PC-3 (cell line): ENCODE results near the gene CHD2. TPM values are rescaled to one million over a fixed set of nuclear protein-coding genes. Genes with fewer than 3 reads are reported as not detected.

Experiments used
- ATAC-seq: fragments of 200-7000 bp; cut with Tn5 transposase; 2 replicates; pipeline ENCODE4 v1.9.1; 2020; ENCODE audit warnings: mild to moderate bottlenecking, moderate library complexity
- BruUV-seq: library from RNA; stranded (reverse); fragments of 400-500 nt; replicated peaks from 2 replicates; lab custom pipeline; 2021; lab: Mats Ljungman, UMichigan
- CTCF ChIA-PET: fragments of 300-600 bp; sonication (Branson Sonifier 250); formaldehyde crosslinking; loops from one replicate; lab custom pipeline; 2022; ENCODE audit warnings: antibody characterized with exemption; lab: Charles Lee
- POLR2A ChIA-PET: fragments of 300-600 bp; sonication (Branson Sonifier 250); formaldehyde crosslinking; loops from one replicate; lab custom pipeline; 2022; ENCODE audit warnings: antibody characterized with exemption; ENCODE audit not compliant: unreplicated experiment; lab: Charles Lee
- DNase-seq: peaks from one replicate; pipeline ENCODE4 v3.0.0-alpha.2; 2015
- H2AFZ ChIP-seq: fragments of 300-600 bp; sonication (generic); 2 replicates; pipeline ENCODE4 v1.6.0; 2016; ENCODE audit warnings: antibody characterized with exemption, low read length
- H3F3A ChIP-seq: fragments of 300-600 bp; sonication (generic); one replicate; pipeline ENCODE4 v1.6.0; 2017; ENCODE audit warnings: antibody characterized with exemption, low read length, control low read depth, mild to moderate bottlenecking; ENCODE audit not compliant: unreplicated experiment
- H3K27ac ChIP-seq: fragments of 300-600 bp; sonication (generic); 2 replicates; pipeline ENCODE4 v1.5.1; 2016; ENCODE audit warnings: mild to moderate bottlenecking, low read length
- H3K27me3 ChIP-seq: fragments of 300-600 bp; sonication (generic); 2 replicates; pipeline ENCODE4 v1.6.1; 2016; ENCODE audit warnings: low read length, mixed read lengths
- H3K36me3 ChIP-seq: fragments of 300-600 bp; sonication (generic); 2 replicates; pipeline ENCODE4 v1.6.1; 2016; ENCODE audit warnings: low read depth, mixed run types, low read length, mixed read lengths
- H3K4me1 ChIP-seq: fragments of 300-600 bp; sonication (generic); 2 replicates; pipeline ENCODE4 v1.5.1; 2016; ENCODE audit warnings: low read length; ENCODE audit not compliant: insufficient read depth
- H3K4me2 ChIP-seq: fragments of 300-600 bp; sonication (generic); 2 replicates; pipeline ENCODE4 v1.6.0; 2016; ENCODE audit warnings: low read length
- H3K4me3 ChIP-seq: fragments of 300-600 bp; sonication (generic); 2 replicates; pipeline ENCODE4 v1.5.1; 2016; ENCODE audit warnings: mild to moderate bottlenecking, low read length, mixed read lengths
- H3K79me2 ChIP-seq: fragments of 300-600 bp; sonication (generic); 2 replicates; pipeline ENCODE4 v1.6.1; 2017; ENCODE audit warnings: low read length, mixed read lengths
- H3K9ac ChIP-seq: fragments of 300-600 bp; sonication (generic); 2 replicates; pipeline ENCODE4 v1.6.0; 2016; ENCODE audit warnings: mild to moderate bottlenecking, low read length
- H3K9me2 ChIP-seq: fragments of 300-600 bp; sonication (generic); replicated peaks from 2 replicates; pipeline ENCODE4 v1.6.1; 2016; ENCODE audit warnings: mixed run types, low read length, mixed read lengths
- H3K9me3 ChIP-seq: fragments of 300-600 bp; sonication (generic); 2 replicates; pipeline ENCODE4 v1.6.1; 2016; ENCODE audit warnings: low read length, mixed read lengths
- H4K20me1 ChIP-seq: fragments of 300-600 bp; sonication (generic); 2 replicates; pipeline ENCODE4 v1.6.1; 2016; ENCODE audit warnings: low read length, mixed read lengths
- CTCF ChIP-seq: fragments of 300-600 bp; sonication (generic); conservative IDR thresholded peaks from 2 replicates; pipeline ENCODE4 v1.5.1; 2017; ENCODE audit warnings: antibody characterized with exemption, low read depth, mild to moderate bottlenecking, low read length
- EZH2 ChIP-seq: fragments of 300-600 bp; sonication (generic); IDR thresholded peaks from one replicate; pipeline ENCODE4 v1.6.1; 2017; ENCODE audit warnings: antibody characterized with exemption, mild to moderate bottlenecking, low read length; ENCODE audit not compliant: unreplicated experiment
- EZH2phosphoT487 ChIP-seq: fragments of 300-600 bp; sonication (generic); IDR thresholded peaks from 2 replicates; pipeline ENCODE4 v1.6.1; 2018; ENCODE audit warnings: mild to moderate bottlenecking, antibody characterized with exemption, low read length, borderline replicate concordance
- intact Hi-C: fragments of 100-400 bp; cut with micrococcal nuclease; formaldehyde crosslinking; loops from 2 replicates; pipeline ENCODE4 v1.9.0; 2023
- total RNA-seq: library from RNA; depleted of rRNA; stranded (reverse); fragments of >200 nt; gene quantifications from 2 replicates; pipeline ENCODE4 v1.2.3, GENCODE V29; 2014

CHD2 gene
- total RNA-seq, 1 experiment from 2014 or later, result 42.7 TPM

DNA sequence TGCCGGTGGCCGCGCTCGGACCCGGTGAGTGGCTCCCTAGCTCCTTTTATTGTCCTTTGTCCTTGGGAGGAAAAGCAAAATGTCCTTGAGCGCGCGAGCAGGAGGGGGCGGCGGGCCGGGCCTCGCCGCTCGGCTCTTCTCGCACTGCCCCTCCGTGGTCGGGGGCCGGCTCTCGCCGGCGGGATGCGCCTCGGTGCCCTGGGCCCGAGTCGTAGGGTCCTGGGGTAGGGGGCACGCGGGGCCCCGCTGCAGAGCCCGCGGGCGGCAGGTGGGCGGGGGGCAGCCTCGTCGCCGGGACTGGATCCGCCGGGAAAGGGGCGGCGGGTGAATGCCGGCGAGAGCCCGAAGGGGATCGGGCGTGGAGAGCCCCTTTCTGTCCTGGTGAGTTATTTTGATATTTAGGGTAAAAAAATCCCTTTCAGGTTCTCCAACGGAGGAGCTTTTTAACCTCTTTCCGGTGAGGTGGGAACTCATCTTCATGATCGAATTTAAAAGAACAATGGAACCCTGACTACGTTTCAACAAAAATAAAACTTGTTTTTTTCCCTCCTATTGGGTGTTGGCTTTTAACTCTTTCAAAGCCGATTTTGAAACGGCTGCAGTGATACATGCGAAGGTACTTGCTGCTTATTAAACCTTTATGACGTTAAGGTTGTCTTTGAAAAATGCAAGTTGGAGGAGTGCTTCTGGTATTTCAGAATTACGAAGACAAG is 16.8 kb upstream of the CHD2 start:
- Histone ChIP-seq H3K4me1 (peaks cover 28% of the 10 kb centered on the region), H3K4me2 (peak overlapping the region; percentile 90), H3K9me2 (no peaks in the 10 kb centered on the region), H3K36me3 (peaks cover 41% of the 10 kb centered on the region), H3K27ac (peak overlapping the region; percentile 61), H4K20me1 (peaks cover 35% of the 10 kb centered on the region), H2AFZ (no peak overlapping the region), H3K79me2 (peaks cover 55% of the 10 kb centered on the region), H3K9ac (peak overlapping the region; percentile 98), H3K9me3 (no peaks in the 10 kb centered on the region), H3K4me3 (peak overlapping the region; percentile 87), H3K27me3 (no peaks in the 10 kb centered on the region), H3F3A (no peaks in the 10 kb centered on the region)
- DNase-seq (no peak), ATAC-seq (no peak)
- no peak for TF ChIP-seq EZH2phosphoT487
- no peak for TF ChIP-seq EZH2
- TF ChIP-seq CTCF, result no peak
- no TSS peak for BruUV-seq
- POLR2A ChIA-PET, result interaction anchor here (1.0 to 1.5 kb wide), 5 partner anchors 21 to 86 kb away, joined by 3 to 15 read pairs (median 5); no protein-coding TSS in a partner anchor
- intact Hi-C loops, result loop anchor here (5.0 kb wide), 1 partner anchor 51 kb away; no protein-coding TSS in a partner anchor
- CTCF ChIA-PET, result interaction anchor here (0.6 kb wide), 1 partner anchor 72 kb away, joined by 3 read pairs; no protein-coding TSS in a partner anchor

DNA sequence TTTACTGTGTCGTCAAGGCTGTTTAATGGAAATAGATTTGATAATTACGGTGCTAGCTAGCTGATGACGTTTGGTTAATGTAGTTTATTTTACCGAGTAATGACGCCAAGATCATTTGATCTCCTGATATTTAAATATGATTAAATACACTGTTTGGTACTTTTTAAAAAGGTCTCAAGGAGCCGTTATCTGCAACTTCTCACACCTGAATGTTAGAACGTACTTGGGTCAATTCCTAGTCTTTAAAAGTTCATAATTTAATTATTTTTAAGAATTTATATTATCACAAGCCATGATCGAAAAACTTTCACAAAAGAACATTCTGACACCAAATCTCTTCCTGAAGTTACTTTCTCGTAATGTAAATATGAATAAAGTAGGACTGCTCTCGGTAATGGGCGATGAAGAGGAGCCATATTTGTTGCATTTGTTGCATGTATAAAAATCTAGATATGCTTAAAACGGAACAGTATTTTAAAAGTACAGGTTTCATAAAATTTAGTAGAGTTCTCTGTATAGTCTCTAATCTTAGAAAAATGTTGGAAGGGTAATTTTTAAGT is 16.2 kb upstream of the CHD2 start:
- Histone ChIP-seq H3K4me1 (peaks cover 28% of the 10 kb centered on the region), H3K4me2 (peak overlapping the region; percentile 90), H4K20me1 (peaks cover 35% of the 10 kb centered on the region), H2AFZ (no peak overlapping the region), H3F3A (no peaks in the 10 kb centered on the region), H3K27me3 (no peaks in the 10 kb centered on the region), H3K9ac (peak overlapping the region; percentile 98), H3K79me2 (peaks cover 61% of the 10 kb centered on the region), H3K36me3 (peaks cover 47% of the 10 kb centered on the region), H3K9me2 (no peaks in the 10 kb centered on the region), H3K27ac (peak overlapping the region; percentile 61), H3K9me3 (no peaks in the 10 kb centered on the region), H3K4me3 (peak overlapping the region; percentile 87)
- TF ChIP-seq EZH2phosphoT487 (no peak), CTCF (no peak), EZH2 (no peak)
- TSS peak; percentile 50 for BruUV-seq
- POLR2A ChIA-PET, result no interaction called here
- intact Hi-C loops, result loop anchor here (2.0 to 5.0 kb wide), 2 partner anchors 17 to 52 kb away; partner anchors contain the start of gene CHD2
- CTCF ChIA-PET, result no interaction called here
- ATAC-seq (no peak), DNase-seq (no peak)
